HEK293T (cell line): ENCODE results near the gene MAT1A.

Experiments used
- CTCF ChIA-PET: fragments of 350-600 bp; formaldehyde crosslinking; extraction: SDS; loops from one replicate; lab custom pipeline; 2021; ENCODE audit warnings: antibody characterized with exemption, inconsistent platforms; lab: Yijun Ruan, JAX
- POLR2A ChIA-PET: fragments of 350-600 bp; formaldehyde crosslinking; extraction: SDS; loops from one replicate; lab custom pipeline; 2020; ENCODE audit warnings: antibody characterized with exemption, inconsistent platforms; lab: Yijun Ruan, JAX
- DNase-seq: peaks from one replicate; pipeline ENCODE4 v3.0.0; 2012; ENCODE audit warnings: mixed read lengths; ENCODE audit errors: extremely low spot score
- ARNT ChIP-seq: fragments of 450-650 bp; IDR thresholded peaks from 2 replicates; pipeline ENCODE4 v1.6.1; 2017; ENCODE audit warnings: mild to moderate bottlenecking
- BHLHE40 ChIP-seq: fragments of 450-650 bp; IDR thresholded peaks from 2 replicates; pipeline ENCODE4 v1.6.1; 2016; ENCODE audit warnings: mild to moderate bottlenecking, moderate library complexity, borderline replicate concordance
- CTBP1 ChIP-seq: fragments of 450-650 bp; IDR thresholded peaks from 2 replicates; pipeline ENCODE4 v1.6.1; 2016; ENCODE audit warnings: borderline replicate concordance
- ELF4 ChIP-seq: fragments of 450-650 bp; IDR thresholded peaks from 2 replicates; pipeline ENCODE4 v1.6.1; 2017; ENCODE audit warnings: antibody characterized with exemption
- FOXA1 ChIP-seq: fragments of 450-650 bp; IDR thresholded peaks from 2 replicates; pipeline ENCODE4 v1.6.1; 2016; ENCODE audit warnings: mild to moderate bottlenecking
- FOXK2 ChIP-seq: fragments of 450-650 bp; IDR thresholded peaks from 2 replicates; pipeline ENCODE4 v1.6.1; 2016; ENCODE audit warnings: mild to moderate bottlenecking
- FOXM1 ChIP-seq: fragments of 450-650 bp; IDR thresholded peaks from 2 replicates; pipeline ENCODE4 v1.6.1; 2017; ENCODE audit warnings: mild to moderate bottlenecking, borderline replicate concordance
- HDGF ChIP-seq: fragments of 450-650 bp; IDR thresholded peaks from 2 replicates; pipeline ENCODE4 v1.6.1; 2017; ENCODE audit warnings: antibody characterized with exemption, borderline replicate concordance
- L3MBTL2 ChIP-seq: fragments of 450-650 bp; conservative IDR thresholded peaks from 2 replicates; pipeline ENCODE4 v1.6.1; 2016; ENCODE audit warnings: mild to moderate bottlenecking
- LEF1 ChIP-seq: fragments of 450-650 bp; IDR thresholded peaks from 2 replicates; pipeline ENCODE4 v1.6.1; 2017; ENCODE audit warnings: mild to moderate bottlenecking, borderline replicate concordance
- NFRKB ChIP-seq: fragments of 450-650 bp; IDR thresholded peaks from 2 replicates; pipeline ENCODE4 v1.6.1; 2016; ENCODE audit warnings: mild to moderate bottlenecking, moderate library complexity
- SP1 ChIP-seq: fragments of 450-650 bp; IDR thresholded peaks from 2 replicates; pipeline ENCODE4 v1.6.1; 2017
- SUZ12 ChIP-seq: fragments of 450-650 bp; IDR thresholded peaks from 2 replicates; pipeline ENCODE4 v1.6.1; 2016; ENCODE audit warnings: mild to moderate bottlenecking
- TARDBP ChIP-seq: fragments of 450-650 bp; IDR thresholded peaks from 2 replicates; pipeline ENCODE4 v1.6.1; 2016
- ZNF384 ChIP-seq: fragments of 450-650 bp; IDR thresholded peaks from 2 replicates; pipeline ENCODE4 v1.6.1; 2016
- TF ChIP-seq, protein P1 (sequence below): fragments of 450-650 bp; IDR thresholded peaks from 2 replicates; pipeline ENCODE4 v1.6.1; 2016

Gene MAT1A

DNA sequence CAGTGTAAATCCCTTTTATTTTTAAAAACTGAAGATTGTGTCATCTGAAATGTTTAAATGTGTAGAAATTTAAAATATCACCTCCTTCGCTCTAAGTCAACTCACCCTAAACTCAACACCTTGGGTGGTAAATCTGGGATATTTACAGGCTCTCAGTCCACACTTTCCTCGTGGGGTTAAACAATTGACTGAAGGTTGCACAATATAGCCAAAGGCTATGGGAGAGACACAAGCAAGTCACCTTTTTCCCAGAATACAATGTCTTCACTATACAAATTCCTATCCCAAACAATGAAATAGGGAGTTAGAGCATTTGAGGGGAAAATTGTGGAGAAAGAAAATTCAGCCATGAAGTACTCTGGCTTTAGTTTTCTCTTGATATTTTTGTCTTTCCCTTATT, 32.7 kb upstream of the MAT1A start:
- ChIA-PET POLR2A (no interaction called here), CTCF (no interaction called here)
- TF ChIP-seq HDGF (no peak), BHLHE40 (no peak), L3MBTL2 (no peak), LEF1 (no peak), ARNT (no peak), FOXK2 (no peak), SUZ12 (no peak), FOXM1 (no peak), NFRKB (no peak)
- no peak for DNase-seq

GRCh38 chr10:80321183-80321582, 31.7 kb upstream of the MAT1A start:
- DNase-seq = no peak
- no peak for TF ChIP-seq BHLHE40
- no peak for TF ChIP-seq ELF4
- no peak for TF ChIP-seq SP1
- no peak for TF ChIP-seq L3MBTL2
- no peak for TF ChIP-seq CTBP1
- TF ChIP-seq ARNT = no peak
- no peak for TF ChIP-seq HDGF
- no peak for TF ChIP-seq FOXM1
- TF ChIP-seq FOXA1 = no peak
- CTCF ChIA-PET = no interaction called here
- POLR2A ChIA-PET = no interaction called here

DNA sequence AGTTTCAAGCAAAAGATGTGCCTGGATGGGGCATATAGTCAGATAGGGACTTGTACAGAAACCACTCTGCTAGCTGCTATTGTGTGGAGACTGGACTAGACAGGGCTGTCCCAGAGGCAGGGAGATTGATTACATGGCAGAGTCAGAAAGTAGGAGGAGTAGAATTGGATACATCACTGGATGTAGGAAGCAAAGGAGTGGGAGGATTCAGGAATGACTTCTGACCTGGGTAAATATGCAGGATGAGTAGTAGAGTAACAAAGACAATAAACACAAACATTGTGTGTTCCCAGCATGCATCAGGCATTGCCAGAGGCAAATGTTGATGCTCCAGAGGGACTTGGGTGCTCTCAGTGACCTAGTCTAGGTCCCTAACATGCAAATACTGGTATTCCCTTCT, 30.9 kb upstream of the MAT1A start:
- ChIA-PET POLR2A (no interaction called here), CTCF (no interaction called here)
- TF ChIP-seq BHLHE40 (no peak), ELF4 (no peak), ARNT (no peak), FOXA1 (no peak), CTBP1 (no peak), HDGF (no peak), NFRKB (no peak)
- DNase-seq = no peak

DNA sequence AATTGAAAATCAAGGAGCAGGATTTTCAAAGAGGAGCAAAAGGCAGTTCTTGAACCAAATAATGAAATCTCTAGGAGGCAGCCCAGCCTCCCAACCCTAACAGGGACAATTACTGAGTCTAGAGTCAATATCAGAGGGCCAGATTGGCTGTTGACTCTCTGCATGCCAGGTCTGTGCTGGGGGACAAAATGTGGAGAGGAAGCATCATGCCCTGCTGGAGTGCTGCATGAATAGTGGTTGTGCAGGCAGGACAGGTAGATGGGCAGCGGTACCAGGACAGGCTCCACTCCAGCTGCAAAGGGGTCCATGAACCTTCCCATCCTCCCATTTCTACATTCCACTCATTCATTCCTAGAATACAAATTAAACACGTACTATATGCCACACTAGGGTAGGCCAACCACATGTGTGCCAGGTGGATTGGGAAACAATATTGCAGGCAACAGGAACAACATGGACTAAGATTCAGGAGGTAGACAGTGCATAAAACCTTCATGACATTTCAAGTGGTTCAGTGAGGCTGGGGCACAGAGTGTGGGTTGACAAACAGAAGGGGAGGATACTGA, 30.4 kb upstream of the MAT1A start:
- POLR2A ChIA-PET = no interaction called here
- DNase-seq = no peak
- TF ChIP-seq, protein P1, sequence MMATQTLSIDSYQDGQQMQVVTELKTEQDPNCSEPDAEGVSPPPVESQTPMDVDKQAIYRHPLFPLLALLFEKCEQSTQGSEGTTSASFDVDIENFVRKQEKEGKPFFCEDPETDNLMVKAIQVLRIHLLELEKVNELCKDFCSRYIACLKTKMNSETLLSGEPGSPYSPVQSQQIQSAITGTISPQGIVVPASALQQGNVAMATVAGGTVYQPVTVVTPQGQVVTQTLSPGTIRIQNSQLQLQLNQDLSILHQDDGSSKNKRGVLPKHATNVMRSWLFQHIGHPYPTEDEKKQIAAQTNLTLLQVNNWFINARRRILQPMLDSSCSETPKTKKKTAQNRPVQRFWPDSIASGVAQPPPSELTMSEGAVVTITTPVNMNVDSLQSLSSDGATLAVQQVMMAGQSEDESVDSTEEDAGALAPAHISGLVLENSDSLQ = no peak
- no peak for TF ChIP-seq FOXA1
- no peak for TF ChIP-seq ARNT
- TF ChIP-seq FOXK2 = no peak
- TF ChIP-seq ZNF384 = no peak
- no peak for TF ChIP-seq SUZ12
- no peak for TF ChIP-seq SP1
- CTCF ChIA-PET = no interaction called here

GRCh38 chr10:80319318-80319717, 29.9 kb upstream of the MAT1A start:
- TF ChIP-seq ARNT = no peak
- TF ChIP-seq HDGF = no peak
- TF ChIP-seq BHLHE40 = no peak
- TF ChIP-seq FOXM1 = no peak
- TF ChIP-seq FOXA1 = no peak
- TF ChIP-seq L3MBTL2 = no peak
- ChIA-PET CTCF (no interaction called here), POLR2A (no interaction called here)
- no peak for DNase-seq

DNA sequence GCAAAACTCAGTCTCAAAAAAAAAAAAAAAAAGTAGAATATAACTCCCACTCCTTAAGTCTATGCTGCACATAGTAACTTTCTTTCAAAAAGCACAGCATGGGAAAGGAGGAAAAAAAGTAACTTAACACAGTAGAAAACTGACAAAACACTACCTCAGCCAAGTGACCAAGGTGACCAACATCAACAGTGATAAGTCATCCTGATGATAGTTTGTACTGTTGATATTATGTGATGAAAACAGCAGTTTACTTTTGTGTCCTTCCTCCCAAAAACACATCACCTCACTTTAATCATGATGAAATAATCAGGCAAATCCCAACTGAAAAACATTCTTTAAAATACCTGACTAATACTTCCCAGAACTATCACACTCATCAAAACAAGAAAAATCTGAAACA, 29.3 kb upstream of the MAT1A start:
- no peak for DNase-seq
- CTCF ChIA-PET = no interaction called here
- no peak for TF ChIP-seq SP1
- TF ChIP-seq FOXK2 = no peak
- no peak for TF ChIP-seq FOXM1
- TF ChIP-seq L3MBTL2 = no peak
- TF ChIP-seq FOXA1 = no peak
- TF ChIP-seq CTBP1 = no peak
- no peak for TF ChIP-seq NFRKB
- no peak for TF ChIP-seq TARDBP
- no peak for TF ChIP-seq ELF4
- TF ChIP-seq SUZ12 = no peak
- TF ChIP-seq ARNT = no peak
- TF ChIP-seq, protein P1 = no peak
- TF ChIP-seq HDGF = no peak
- no peak for TF ChIP-seq LEF1
- TF ChIP-seq ZNF384 = no peak
- TF ChIP-seq BHLHE40 = no peak
- POLR2A ChIA-PET = no interaction called here

GRCh38 chr10:80315391-80315790, 25.9 kb upstream of the MAT1A start:
- POLR2A ChIA-PET = no interaction called here
- no peak for DNase-seq
- TF ChIP-seq HDGF = no peak
- no peak for TF ChIP-seq FOXM1
- TF ChIP-seq, protein P1 = no peak
- TF ChIP-seq LEF1 = no peak
- no peak for TF ChIP-seq SUZ12
- no peak for TF ChIP-seq ZNF384
- TF ChIP-seq FOXK2 = no peak
- TF ChIP-seq BHLHE40 = no peak
- no peak for TF ChIP-seq NFRKB
- no peak for TF ChIP-seq TARDBP
- TF ChIP-seq SP1 = no peak
- TF ChIP-seq FOXA1 = no peak
- CTCF ChIA-PET = no interaction called here
